ENCODE data around the gene TRIM33. TPM values are rescaled to one million over a fixed set of nuclear protein-coding genes. Genes with fewer than 3 reads are reported as not detected.

TRIM33 gene
- total and polyA plus RNA-seq, 2 experiments from 2014 or later = 50.3 to 51.1 TPM

- peaks cover 3% of the 10 kb centered on the region; the same call in 2 of the 3 replicates for H3K9me3 Mint-ChIP-seq
Observed at GRCh38 chr1:114390960-114391359, 120.0 kb downstream of the TRIM33 start.

GRCh38 chr1:114390361-114390760 is 120.6 kb downstream of the TRIM33 start:
- Histone ChIP-seq H4K20me1 (replicated peaks; ENCODE audit: insufficient read depth) (no peaks in the 10 kb centered on the region), H3K27me3 (ENCODE audit: insufficient read depth) (no peaks in the 10 kb centered on the region), H3K4me1 (ENCODE audit: insufficient read depth) (no peaks in the 10 kb centered on the region; the same call in 1 of the 2 replicates), H2AFZ (no peak overlapping the region), H3K79me2 (replicated peaks; ENCODE audit: insufficient read depth) (no peaks in the 10 kb centered on the region), H3K4me2 (no peak overlapping the region), H3K27ac (ENCODE audit: low read depth) (no peak overlapping the region), H3K9me2 (ENCODE audit: insufficient read depth) (no peaks in the 10 kb centered on the region), H3K4me3 (no peak overlapping the region), H3F3A (replicated peaks; ENCODE audit: low read depth) (no peaks in the 10 kb centered on the region), H3K36me3 (ENCODE audit: insufficient read depth) (no peaks in the 10 kb centered on the region)
- peaks cover 7% of the 10 kb centered on the region; the same call in 2 of the 3 replicates for H3K4me1 Mint-ChIP-seq
- H3K9me3 Mint-ChIP-seq = peaks cover 6% of the 10 kb centered on the region
- H3K27ac Mint-ChIP-seq = no peak overlapping the region
- DNase-seq (ENCODE audit: low spot score) (no peak), ATAC-seq (no peak)
- no peak for TF ChIP-seq CTCF (conservative IDR thresholded peaks at IDR 0.05; ENCODE audit: low read depth in 2 of 2)
- no peak for TF ChIP-seq CREB1 (CRISPR knock-in tag; IDR thresholded peaks at IDR 0.05; ENCODE audit: low read depth)
- no peak for TF ChIP-seq ZNF331 (CRISPR knock-in tag; IDR thresholded peaks at IDR 0.05; ENCODE audit: low read depth)
- H3K36me3 Mint-ChIP-seq (ENCODE audit: low read depth) = peaks cover 13% of the 10 kb centered on the region
- peaks cover 2% of the 10 kb centered on the region for H3K27me3 Mint-ChIP-seq (ENCODE audit: insufficient read depth, low read depth, poor library complexity)
- no peak overlapping the region for H3K4me3 Mint-ChIP-seq

More at GRCh38 chr1:114390960-114391359, 120.0 kb downstream of the TRIM33 start:
- H4K20me1 ChIP-seq (replicated peaks; ENCODE audit: insufficient read depth) = no peaks in the 10 kb centered on the region
- peaks cover 1% of the 10 kb centered on the region for H3K27me3 Mint-ChIP-seq (ENCODE audit: insufficient read depth, low read depth, poor library complexity)
- H3K4me1 Mint-ChIP-seq = peaks cover 7% of the 10 kb centered on the region; the same call in 2 of the 3 replicates
- H3K79me2 ChIP-seq (replicated peaks; ENCODE audit: insufficient read depth) = no peaks in the 10 kb centered on the region
- ATAC-seq (no peak), DNase-seq (ENCODE audit: low spot score) (no peak)
- H3K4me1 ChIP-seq (ENCODE audit: insufficient read depth) = no peaks in the 10 kb centered on the region; the same call in 1 of the 2 replicates
- no peak for TF ChIP-seq ZNF331 (CRISPR knock-in tag; IDR thresholded peaks at IDR 0.05; ENCODE audit: low read depth)
- TF ChIP-seq JUNB (IDR thresholded peaks at IDR 0.05; ENCODE audit: unreplicated experiment) = no peak
- no peak for TF ChIP-seq CREB1 (CRISPR knock-in tag; IDR thresholded peaks at IDR 0.05; ENCODE audit: low read depth)
- H3K36me3 Mint-ChIP-seq (ENCODE audit: low read depth) = peaks cover 15% of the 10 kb centered on the region
- no peaks in the 10 kb centered on the region for H3K27me3 ChIP-seq (ENCODE audit: insufficient read depth)
- no peak overlapping the region for H3K27ac Mint-ChIP-seq
- H3K4me3 Mint-ChIP-seq = no peak overlapping the region
- no peak overlapping the region for H3K27ac ChIP-seq (ENCODE audit: low read depth)
- no peak overlapping the region for H2AFZ ChIP-seq
- peaks cover 2% of the 10 kb centered on the region; the same call in 1 of the 2 replicates for H3K36me3 ChIP-seq (ENCODE audit: insufficient read depth)
- no peaks in the 10 kb centered on the region for H3F3A ChIP-seq (replicated peaks; ENCODE audit: low read depth)
- no peak overlapping the region for H3K4me2 ChIP-seq
- no peaks in the 10 kb centered on the region for H3K9me2 ChIP-seq (ENCODE audit: insufficient read depth)
- no peak overlapping the region for H3K4me3 ChIP-seq

- peaks cover 7% of the 10 kb centered on the region; the same call in 2 of the 3 replicates for H3K4me1 Mint-ChIP-seq
- Histone ChIP-seq H2AFZ (no peak overlapping the region), H3K27ac (ENCODE audit: low read depth) (no peak overlapping the region), H3K27me3 (ENCODE audit: insufficient read depth) (no peaks in the 10 kb centered on the region), H3K4me1 (ENCODE audit: insufficient read depth) (no peaks in the 10 kb centered on the region; the same call in 1 of the 2 replicates), H3K9me2 (ENCODE audit: insufficient read depth) (no peaks in the 10 kb centered on the region), H3K4me2 (no peak overlapping the region), H4K20me1 (replicated peaks; ENCODE audit: insufficient read depth) (no peaks in the 10 kb centered on the region), H3K79me2 (replicated peaks; ENCODE audit: insufficient read depth) (no peaks in the 10 kb centered on the region), H3F3A (replicated peaks; ENCODE audit: low read depth) (no peaks in the 10 kb centered on the region), H3K4me3 (no peak overlapping the region), H3K36me3 (ENCODE audit: insufficient read depth) (no peaks in the 10 kb centered on the region)
- H3K9me3 Mint-ChIP-seq = peaks cover 18% of the 10 kb centered on the region
- no peak overlapping the region for H3K4me3 Mint-ChIP-seq
- ATAC-seq = no peak
- H3K27ac Mint-ChIP-seq = no peak overlapping the region
- peaks cover 2% of the 10 kb centered on the region for H3K27me3 Mint-ChIP-seq (ENCODE audit: insufficient read depth, low read depth, poor library complexity)
- peaks cover 9% of the 10 kb centered on the region for H3K36me3 Mint-ChIP-seq (ENCODE audit: low read depth)
- no peak for DNase-seq (ENCODE audit: low spot score)
- TF ChIP-seq CREB1 (CRISPR knock-in tag; IDR thresholded peaks at IDR 0.05; ENCODE audit: low read depth) (no peak), ETS1 (IDR thresholded peaks at IDR 0.05) (no peak), EZH2phosphoT487 (IDR thresholded peaks at IDR 0.05; ENCODE audit: unreplicated experiment) (no peak)
Observed at GRCh38 chr1:114388432-114389003, 122.5 kb downstream of the TRIM33 start.

Measured in GM23338 (cell line).